Suprapubic skin (tissue), 3 donors: ENCODE measurements around the gene FHOD3.

ENCODE experiments used
- EP300 ChIP-seq: sonication (generic); formaldehyde crosslinking; IDR thresholded peaks from one replicate; pipeline ENCODE4 v1.6.1; 2017; ENCODE audit warnings: antibody characterized with exemption
- POLR2A ChIP-seq, 2 donors: fragments of 450-650 bp; IDR thresholded peaks; one replicate each; pipeline ENCODE4 v1.6.1; 2017; ENCODE audit warnings: antibody characterized with exemption in 2 of 2, mild to moderate bottlenecking in 2 of 2, moderate library complexity in 2 of 2
- TF ChIP-seq, protein P1 (sequence below), 2 donors: fragments of 200-600 bp in 1 of 2; fragments of 450-650 bp in 1 of 2; sonication (generic) in 1 of 2; IDR thresholded peaks; one replicate each; pipeline ENCODE4 v1.5.1; 2016 to 2019; ENCODE audit warnings: antibody characterized with exemption in 2 of 2, mild to moderate bottlenecking in 1 of 2, moderate library complexity in 1 of 2

DNA sequence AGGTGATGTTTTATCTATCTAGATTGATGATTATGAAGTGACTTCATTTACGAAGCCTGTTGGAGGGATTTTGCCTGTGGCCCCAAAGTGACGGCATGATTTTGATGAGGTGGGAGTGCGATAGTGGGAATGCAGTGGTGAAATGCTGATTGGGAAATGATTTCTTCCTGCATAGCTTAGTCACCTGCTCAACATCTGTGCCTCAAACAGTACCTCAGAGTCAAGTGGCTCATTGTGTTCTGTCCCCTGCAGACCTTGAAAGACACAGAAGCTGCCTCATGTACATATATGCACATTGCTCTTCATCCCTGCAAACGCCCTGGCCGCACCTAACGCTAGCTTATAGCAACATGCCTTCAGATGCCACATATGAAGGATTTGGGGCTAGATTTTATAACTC is 330.1 kb downstream of the FHOD3 start:
- TF ChIP-seq EP300, result no peak
- no peak for TF ChIP-seq POLR2A (IDR thresholded peaks at IDR 0.05)
- TF ChIP-seq, protein P1, sequence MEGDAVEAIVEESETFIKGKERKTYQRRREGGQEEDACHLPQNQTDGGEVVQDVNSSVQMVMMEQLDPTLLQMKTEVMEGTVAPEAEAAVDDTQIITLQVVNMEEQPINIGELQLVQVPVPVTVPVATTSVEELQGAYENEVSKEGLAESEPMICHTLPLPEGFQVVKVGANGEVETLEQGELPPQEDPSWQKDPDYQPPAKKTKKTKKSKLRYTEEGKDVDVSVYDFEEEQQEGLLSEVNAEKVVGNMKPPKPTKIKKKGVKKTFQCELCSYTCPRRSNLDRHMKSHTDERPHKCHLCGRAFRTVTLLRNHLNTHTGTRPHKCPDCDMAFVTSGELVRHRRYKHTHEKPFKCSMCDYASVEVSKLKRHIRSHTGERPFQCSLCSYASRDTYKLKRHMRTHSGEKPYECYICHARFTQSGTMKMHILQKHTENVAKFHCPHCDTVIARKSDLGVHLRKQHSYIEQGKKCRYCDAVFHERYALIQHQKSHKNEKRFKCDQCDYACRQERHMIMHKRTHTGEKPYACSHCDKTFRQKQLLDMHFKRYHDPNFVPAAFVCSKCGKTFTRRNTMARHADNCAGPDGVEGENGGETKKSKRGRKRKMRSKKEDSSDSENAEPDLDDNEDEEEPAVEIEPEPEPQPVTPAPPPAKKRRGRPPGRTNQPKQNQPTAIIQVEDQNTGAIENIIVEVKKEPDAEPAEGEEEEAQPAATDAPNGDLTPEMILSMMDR (IDR thresholded peaks at IDR 0.05), result no peak
